ENCODE measurements around the gene GAS7.

- TF ChIP-seq, protein P1, sequence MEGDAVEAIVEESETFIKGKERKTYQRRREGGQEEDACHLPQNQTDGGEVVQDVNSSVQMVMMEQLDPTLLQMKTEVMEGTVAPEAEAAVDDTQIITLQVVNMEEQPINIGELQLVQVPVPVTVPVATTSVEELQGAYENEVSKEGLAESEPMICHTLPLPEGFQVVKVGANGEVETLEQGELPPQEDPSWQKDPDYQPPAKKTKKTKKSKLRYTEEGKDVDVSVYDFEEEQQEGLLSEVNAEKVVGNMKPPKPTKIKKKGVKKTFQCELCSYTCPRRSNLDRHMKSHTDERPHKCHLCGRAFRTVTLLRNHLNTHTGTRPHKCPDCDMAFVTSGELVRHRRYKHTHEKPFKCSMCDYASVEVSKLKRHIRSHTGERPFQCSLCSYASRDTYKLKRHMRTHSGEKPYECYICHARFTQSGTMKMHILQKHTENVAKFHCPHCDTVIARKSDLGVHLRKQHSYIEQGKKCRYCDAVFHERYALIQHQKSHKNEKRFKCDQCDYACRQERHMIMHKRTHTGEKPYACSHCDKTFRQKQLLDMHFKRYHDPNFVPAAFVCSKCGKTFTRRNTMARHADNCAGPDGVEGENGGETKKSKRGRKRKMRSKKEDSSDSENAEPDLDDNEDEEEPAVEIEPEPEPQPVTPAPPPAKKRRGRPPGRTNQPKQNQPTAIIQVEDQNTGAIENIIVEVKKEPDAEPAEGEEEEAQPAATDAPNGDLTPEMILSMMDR (IDR thresholded peaks at IDR 0.05) = no peak
- TF ChIP-seq POLR2AphosphoS5 (IDR thresholded peaks at IDR 0.05) = no peak
Observed at GRCh38 chr17:10192972-10193371, 5.4 kb downstream of the GAS7 start.

Measured in prostate gland (tissue), 2 donors.